MM.1S (cell line): ENCODE data around the gene SLC35G6.

Source experiments
- DNase-seq: peaks from one replicate; pipeline ENCODE4 v3.0.0-alpha.2; 2015
- H2AFZ ChIP-seq: fragments of 300-600 bp; sonication (generic); 2 replicates; pipeline ENCODE4 v1.6.0; 2016; ENCODE audit warnings: antibody characterized with exemption, low read length
- H3F3A ChIP-seq: fragments of 300-600 bp; sonication (generic); 2 replicates; pipeline ENCODE4 v1.6.1; 2016; ENCODE audit warnings: mild to moderate bottlenecking, antibody characterized with exemption, low read length, moderate library complexity, mixed read lengths; ENCODE audit not compliant: insufficient read depth
- H3K27ac ChIP-seq: fragments of 300-600 bp; sonication (generic); 2 replicates; pipeline ENCODE4 v1.5.1; 2016; ENCODE audit warnings: mild to moderate bottlenecking, low read length
- H3K27me3 ChIP-seq: fragments of 300-600 bp; sonication (generic); replicated peaks from 2 replicates; pipeline ENCODE4 v1.6.0; 2016; ENCODE audit warnings: low read length; ENCODE audit not compliant: insufficient read depth
- H3K36me3 ChIP-seq: fragments of 300-600 bp; sonication (generic); replicated peaks from 2 replicates; pipeline ENCODE4 v1.6.1; 2016; ENCODE audit warnings: mild to moderate bottlenecking, low read length, mixed read lengths; ENCODE audit not compliant: insufficient read depth
- H3K4me1 ChIP-seq: fragments of 300-600 bp; sonication (generic); 2 replicates; pipeline ENCODE4 v1.6.1; 2016; ENCODE audit warnings: low read length, mixed read lengths
- H3K4me2 ChIP-seq: fragments of 300-600 bp; sonication (generic); 2 replicates; pipeline ENCODE4 v1.6.0; 2016; ENCODE audit warnings: low read depth, low read length
- H3K4me3 ChIP-seq: fragments of 300-600 bp; sonication (generic); 2 replicates; pipeline ENCODE4 v1.5.1; 2016; ENCODE audit warnings: low read length, mixed read lengths
- H3K79me2 ChIP-seq: fragments of 300-600 bp; sonication (generic); 2 replicates; pipeline ENCODE4 v1.6.1; 2016; ENCODE audit warnings: mixed run types, low read length, mixed read lengths
- H3K9ac ChIP-seq: fragments of 300-600 bp; sonication (generic); 2 replicates; pipeline ENCODE4 v1.6.1; 2016; ENCODE audit warnings: low read length, mixed read lengths
- H3K9me2 ChIP-seq: fragments of 300-600 bp; sonication (generic); replicated peaks from 2 replicates; pipeline ENCODE4 v1.6.1; 2016; ENCODE audit warnings: mild to moderate bottlenecking, low read length, mixed read lengths; ENCODE audit not compliant: insufficient read depth
- H3K9me3 ChIP-seq: fragments of 300-600 bp; sonication (generic); replicated peaks from 2 replicates; pipeline ENCODE4 v1.6.1; 2016; ENCODE audit warnings: mild to moderate bottlenecking, low read length, mixed read lengths; ENCODE audit not compliant: insufficient read depth
- H4K20me1 ChIP-seq: fragments of 300-600 bp; sonication (generic); 2 replicates; pipeline ENCODE4 v1.6.1; 2016; ENCODE audit warnings: mild to moderate bottlenecking, low read length, moderate library complexity, mixed read lengths; ENCODE audit not compliant: insufficient read depth
- EZH2 ChIP-seq: fragments of 300-600 bp; sonication (generic); optimal IDR thresholded peaks from 2 replicates; pipeline ENCODE3; 2017; ENCODE audit warnings: low read depth, mild to moderate bottlenecking, antibody characterized with exemption, low read length, mixed read lengths
- EZH2phosphoT487 ChIP-seq: fragments of 300-600 bp; sonication (generic); IDR thresholded peaks from 2 replicates; pipeline ENCODE4 v1.6.1; 2018; ENCODE audit warnings: antibody characterized with exemption, low read length
- TF ChIP-seq, protein P1 (sequence below): fragments of 300-600 bp; sonication (generic); IDR thresholded peaks from 2 replicates; pipeline ENCODE4 v1.5.1; 2016; ENCODE audit warnings: antibody characterized with exemption, low read length, mixed read lengths

SLC35G6 gene

DNA sequence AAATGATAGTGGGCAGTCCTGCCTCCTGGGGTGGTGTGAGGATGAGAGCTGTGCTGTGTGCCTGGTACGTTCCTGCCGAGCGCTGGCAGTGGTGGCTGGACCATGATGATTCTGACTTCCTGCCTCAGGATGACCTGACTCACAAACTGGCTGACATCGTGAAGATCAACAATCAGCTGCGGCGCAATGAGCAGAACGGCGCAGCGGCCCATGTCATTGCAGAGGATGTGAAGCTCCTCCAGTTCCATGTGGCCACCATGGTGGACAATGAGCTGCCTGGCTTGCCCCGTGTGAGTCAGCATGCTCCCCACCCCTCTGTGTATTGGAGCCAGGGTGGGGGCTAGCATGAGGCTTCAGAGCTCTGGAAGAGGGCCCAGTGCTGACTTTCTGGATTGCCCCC is 16.0 kb downstream of the SLC35G6 start:
- no peak for DNase-seq
- H3K36me3 ChIP-seq: peaks cover 11% of the 10 kb centered on the region
- no peak for TF ChIP-seq EZH2
- TF ChIP-seq, protein P1, sequence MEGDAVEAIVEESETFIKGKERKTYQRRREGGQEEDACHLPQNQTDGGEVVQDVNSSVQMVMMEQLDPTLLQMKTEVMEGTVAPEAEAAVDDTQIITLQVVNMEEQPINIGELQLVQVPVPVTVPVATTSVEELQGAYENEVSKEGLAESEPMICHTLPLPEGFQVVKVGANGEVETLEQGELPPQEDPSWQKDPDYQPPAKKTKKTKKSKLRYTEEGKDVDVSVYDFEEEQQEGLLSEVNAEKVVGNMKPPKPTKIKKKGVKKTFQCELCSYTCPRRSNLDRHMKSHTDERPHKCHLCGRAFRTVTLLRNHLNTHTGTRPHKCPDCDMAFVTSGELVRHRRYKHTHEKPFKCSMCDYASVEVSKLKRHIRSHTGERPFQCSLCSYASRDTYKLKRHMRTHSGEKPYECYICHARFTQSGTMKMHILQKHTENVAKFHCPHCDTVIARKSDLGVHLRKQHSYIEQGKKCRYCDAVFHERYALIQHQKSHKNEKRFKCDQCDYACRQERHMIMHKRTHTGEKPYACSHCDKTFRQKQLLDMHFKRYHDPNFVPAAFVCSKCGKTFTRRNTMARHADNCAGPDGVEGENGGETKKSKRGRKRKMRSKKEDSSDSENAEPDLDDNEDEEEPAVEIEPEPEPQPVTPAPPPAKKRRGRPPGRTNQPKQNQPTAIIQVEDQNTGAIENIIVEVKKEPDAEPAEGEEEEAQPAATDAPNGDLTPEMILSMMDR: no peak

GRCh38 chr17:7497636-7498035 is 16.4 kb downstream of the SLC35G6 start:
- H3K9me3 ChIP-seq: no peaks in the 10 kb centered on the region
- H3K4me1 ChIP-seq: no peaks in the 10 kb centered on the region
- H3K36me3 ChIP-seq: peaks cover 11% of the 10 kb centered on the region
- peaks cover 14% of the 10 kb centered on the region for H4K20me1 ChIP-seq
- H3K4me2 ChIP-seq: no peak overlapping the region
- no peaks in the 10 kb centered on the region; the same call in 1 of the 2 replicates for H3F3A ChIP-seq
- TF ChIP-seq, protein P1: no peak
- TF ChIP-seq EZH2phosphoT487 (no peak), EZH2 (no peak)
- no peaks in the 10 kb centered on the region for H3K27me3 ChIP-seq
- no peak overlapping the region for H3K27ac ChIP-seq
- DNase-seq: no peak
- H3K9ac ChIP-seq: no peak overlapping the region
- no peak overlapping the region for H2AFZ ChIP-seq
- H3K79me2 ChIP-seq: peaks cover 55% of the 10 kb centered on the region
- no peaks in the 10 kb centered on the region for H3K9me2 ChIP-seq
- H3K4me3 ChIP-seq: no peak overlapping the region

More for the DNA sequence above, 16.0 kb downstream of the SLC35G6 start:
- H2AFZ ChIP-seq: no peak overlapping the region
- H3F3A ChIP-seq: no peaks in the 10 kb centered on the region; the same call in 1 of the 2 replicates
- H3K4me3 ChIP-seq: no peak overlapping the region
- H3K27ac ChIP-seq: no peak overlapping the region
- H4K20me1 ChIP-seq: peaks cover 14% of the 10 kb centered on the region
- H3K27me3 ChIP-seq: no peaks in the 10 kb centered on the region
- H3K9me2 ChIP-seq: no peaks in the 10 kb centered on the region
- H3K4me1 ChIP-seq: no peaks in the 10 kb centered on the region
- H3K9me3 ChIP-seq: no peaks in the 10 kb centered on the region
- no peak overlapping the region for H3K4me2 ChIP-seq
- H3K79me2 ChIP-seq: peaks cover 59% of the 10 kb centered on the region
- H3K9ac ChIP-seq: no peak overlapping the region

DNA sequence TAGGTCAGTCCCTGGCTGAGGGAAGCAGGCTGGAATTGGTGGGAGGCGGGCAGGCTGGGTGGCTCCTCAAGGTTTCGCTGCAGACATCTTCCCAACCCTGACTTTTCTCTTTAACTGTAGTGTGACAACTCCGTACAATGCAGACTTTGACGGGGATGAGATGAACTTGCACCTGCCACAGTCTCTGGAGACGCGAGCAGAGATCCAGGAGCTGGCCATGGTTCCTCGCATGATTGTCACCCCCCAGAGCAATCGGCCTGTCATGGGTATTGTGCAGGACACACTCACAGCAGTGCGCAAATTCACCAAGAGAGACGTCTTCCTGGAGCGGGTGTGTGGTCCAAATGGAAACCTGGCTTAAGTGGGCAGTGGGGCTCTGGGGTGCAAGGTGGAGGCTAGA is 17.9 kb downstream of the SLC35G6 start:
- H3F3A ChIP-seq: no peaks in the 10 kb centered on the region; the same call in 1 of the 2 replicates
- H3K79me2 ChIP-seq: peaks cover 40% of the 10 kb centered on the region
- no peak for DNase-seq
- H3K27ac ChIP-seq: no peak overlapping the region
- H3K4me2 ChIP-seq: no peak overlapping the region
- no peaks in the 10 kb centered on the region for H3K9me3 ChIP-seq
- H4K20me1 ChIP-seq: peaks cover 3% of the 10 kb centered on the region; the same call in 1 of the 2 replicates
- H3K36me3 ChIP-seq: peaks cover 11% of the 10 kb centered on the region
- no peak overlapping the region for H2AFZ ChIP-seq
- TF ChIP-seq, protein P1: no peak
- TF ChIP-seq EZH2phosphoT487 (no peak), EZH2 (no peak)
- H3K9ac ChIP-seq: no peak overlapping the region
- no peaks in the 10 kb centered on the region for H3K27me3 ChIP-seq
- H3K4me1 ChIP-seq: no peaks in the 10 kb centered on the region
- H3K4me3 ChIP-seq: no peak overlapping the region
- H3K9me2 ChIP-seq: no peaks in the 10 kb centered on the region
